GM21447 (cell line): ENCODE data around the gene LYVE1.

Experiments used
- ATAC-seq: cut with Tn5 transposase; IDR thresholded peaks from one replicate; pipeline ENCODE4 v1.9.1; 2021; ENCODE audit not compliant: unreplicated experiment

Gene LYVE1

GRCh38 chr11:10526974-10527918 lies 41.2 kb downstream of the LYVE1 start:
- peak; percentile 98 for ATAC-seq

DNA sequence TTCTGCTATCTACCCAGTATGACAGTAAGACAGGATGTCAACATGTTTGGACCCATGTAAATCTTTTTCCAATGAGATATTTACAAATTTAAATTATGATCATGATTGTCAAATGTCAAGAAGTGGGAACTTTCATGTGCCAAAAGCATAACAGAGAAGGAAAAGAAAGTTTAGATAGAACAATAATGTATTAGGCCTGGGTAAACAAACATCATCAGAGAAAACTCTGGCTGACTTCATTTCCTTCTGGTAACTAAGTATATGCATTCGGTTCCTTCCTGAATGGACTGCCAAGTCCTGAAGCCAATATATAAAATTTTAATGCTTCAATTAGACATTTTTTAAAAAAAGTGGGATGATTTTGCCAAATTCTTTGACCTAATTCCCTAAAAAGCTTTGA lies 44.0 kb downstream of the LYVE1 start:
- ATAC-seq: no peak

GRCh38 chr11:10522921-10523320 lies 45.5 kb downstream of the LYVE1 start:
- no peak for ATAC-seq

DNA sequence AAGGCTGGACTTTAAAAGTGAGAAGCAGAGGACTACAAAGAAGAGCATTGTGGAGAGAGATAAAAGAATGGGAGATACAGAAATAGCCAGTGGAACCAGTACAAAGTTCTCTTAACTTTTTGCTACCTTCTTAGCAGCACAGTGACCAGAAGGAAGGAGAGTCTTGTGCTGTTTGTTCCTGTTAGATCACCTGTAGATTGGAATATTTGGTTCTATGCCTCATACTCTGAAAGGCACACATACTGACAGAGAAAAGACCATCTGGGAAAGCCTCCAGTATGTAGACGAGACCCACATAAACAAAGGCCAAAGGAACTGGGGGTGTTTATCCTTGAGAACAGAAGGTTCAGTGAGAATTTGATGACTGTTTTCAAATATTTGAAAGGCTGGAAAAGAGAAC lies 46.2 kb downstream of the LYVE1 start:
- no peak for ATAC-seq

GRCh38 chr11:10520562-10520961 lies 47.9 kb downstream of the LYVE1 start:
- no peak for ATAC-seq

GRCh38 chr11:10519630-10520029 lies 48.8 kb downstream of the LYVE1 start:
- ATAC-seq: no peak

DNA sequence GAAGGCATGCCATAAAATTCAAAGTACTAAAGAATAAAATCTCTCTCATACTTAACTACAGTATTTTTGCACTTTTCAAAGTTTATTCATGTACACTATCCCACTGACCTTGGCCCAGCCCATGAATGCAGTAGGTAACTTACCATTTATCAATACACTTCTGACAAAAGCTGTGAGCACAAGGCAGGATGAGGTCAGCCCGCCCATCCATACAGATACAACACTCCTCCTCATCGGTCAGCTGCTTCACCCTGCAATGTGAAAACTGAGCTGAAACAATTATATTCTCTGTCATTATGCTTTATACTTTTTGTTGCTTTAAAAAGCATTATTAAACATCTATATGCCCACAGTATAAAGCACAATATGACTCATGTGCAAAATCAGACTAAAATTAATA lies 49.6 kb downstream of the LYVE1 start:
- ATAC-seq: no peak

- no peak for ATAC-seq
These were observed 50.3 kb downstream of the LYVE1 start for GRCh38 chr11:10518123-10518522.

DNA sequence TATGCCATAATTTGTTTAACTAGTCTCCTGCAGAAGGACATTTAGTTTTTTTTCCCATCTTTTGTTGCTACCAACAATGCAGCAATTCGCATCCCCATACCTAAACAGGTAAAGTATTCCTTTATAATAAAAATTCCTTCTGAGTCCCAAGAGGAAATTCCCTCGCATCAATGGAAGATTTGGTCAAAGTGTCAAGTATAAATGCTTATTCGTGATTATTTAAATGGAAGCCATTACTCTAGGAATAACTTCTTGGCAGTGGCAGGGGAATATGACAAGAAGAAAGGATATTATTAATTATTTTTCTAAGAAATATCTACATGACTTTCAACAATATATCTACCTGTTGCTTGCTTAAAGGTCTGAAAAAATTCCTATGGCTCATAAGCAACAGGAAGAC lies 53.0 kb downstream of the LYVE1 start:
- no peak for ATAC-seq

DNA sequence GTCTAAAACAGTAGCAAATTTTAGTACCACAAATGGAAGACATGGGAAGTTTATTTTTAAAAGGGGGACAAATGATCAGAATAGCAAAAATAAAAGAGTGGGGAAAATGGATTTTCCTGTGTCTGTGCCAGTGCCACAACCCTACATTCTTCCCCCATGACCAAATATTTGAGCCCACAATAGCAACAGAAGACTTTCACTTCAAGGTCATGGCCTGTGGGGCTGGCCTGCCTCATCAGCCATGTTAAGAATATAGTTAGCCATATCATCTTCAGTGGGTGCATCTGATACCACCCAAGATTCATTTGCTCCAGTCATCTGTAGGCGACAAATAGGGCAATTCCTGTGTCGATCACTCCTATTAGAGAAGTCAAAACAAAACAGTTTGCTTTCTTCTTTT lies 53.8 kb downstream of the LYVE1 start:
- ATAC-seq: no peak

- ATAC-seq: no peak
These were observed 54.3 kb downstream of the LYVE1 start for GRCh38 chr11:10514202-10514601.

DNA sequence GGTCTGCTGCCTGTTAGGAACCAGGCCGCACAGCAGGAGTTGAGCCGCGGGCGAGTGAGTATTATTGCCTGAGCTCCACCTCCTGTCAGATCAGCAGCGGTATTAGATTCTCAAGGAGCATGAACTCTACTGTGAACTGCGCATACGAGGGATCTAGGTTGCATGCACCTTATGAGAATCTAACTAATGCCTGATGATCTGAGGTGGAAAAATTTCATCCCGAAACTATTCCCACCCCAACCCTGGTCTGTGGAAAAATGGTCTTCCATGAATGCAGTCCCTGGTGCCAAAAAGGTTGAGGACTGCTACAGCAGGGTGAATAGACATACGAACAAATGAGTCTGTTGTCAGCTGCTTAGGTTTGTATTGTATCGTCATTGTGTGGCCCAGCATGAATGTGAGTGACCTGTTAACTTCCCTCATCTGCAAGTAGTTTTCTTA lies 57.3 kb downstream of the LYVE1 start:
- no peak for ATAC-seq
